ENCODE results near the gene HOXD9. TPM values are rescaled to one million over a fixed set of nuclear protein-coding genes. Genes with fewer than 3 reads are reported as not detected.

HOXD9 gene
- total and polyA plus RNA-seq, 2 donors (not counting 3 experiments of a cell fraction or from before 2014, with no cell fraction given), result 1.9 to 3.5 TPM

DNA sequence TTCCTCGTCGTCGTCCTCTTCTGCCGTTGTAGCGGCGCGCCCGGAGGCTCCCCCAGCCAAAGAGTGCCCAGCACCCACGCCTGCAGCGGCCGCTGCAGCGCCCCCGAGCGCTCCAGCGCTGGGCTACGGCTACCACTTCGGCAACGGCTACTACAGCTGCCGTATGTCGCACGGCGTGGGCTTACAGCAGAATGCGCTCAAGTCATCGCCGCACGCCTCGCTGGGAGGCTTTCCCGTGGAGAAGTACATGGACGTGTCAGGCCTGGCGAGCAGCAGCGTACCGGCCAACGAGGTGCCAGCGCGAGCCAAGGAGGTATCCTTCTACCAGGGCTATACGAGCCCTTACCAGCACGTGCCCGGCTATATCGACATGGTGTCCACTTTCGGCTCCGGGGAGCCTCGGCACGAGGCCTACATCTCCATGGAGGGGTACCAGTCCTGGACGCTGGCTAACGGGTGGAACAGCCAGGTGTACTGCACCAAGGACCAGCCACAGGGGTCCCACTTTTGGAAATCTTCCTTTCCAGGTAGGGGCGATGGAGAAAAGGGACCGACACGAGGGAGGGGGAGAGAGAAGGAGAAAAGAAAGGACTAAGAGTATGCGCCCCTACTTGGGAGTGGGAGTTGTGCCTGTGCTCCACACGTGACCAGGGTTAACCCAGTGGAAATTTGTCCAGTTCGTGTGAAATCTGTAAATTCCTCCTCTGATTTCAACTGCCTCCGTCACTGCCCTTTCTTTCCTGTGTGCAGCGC, 29.2 kb upstream of the HOXD9 start:
- H3K9ac ChIP-seq (replicated peaks; ENCODE audit: extremely low read depth, insufficient read depth, low read length), result no peak overlapping the region
- H4K20me1 ChIP-seq (replicated peaks; ENCODE audit: control insufficient read depth, extremely low read depth, insufficient read depth, low read length), result peaks cover 6% of the 10 kb centered on the region
- DNase-seq (ENCODE audit: low read depth, low spot score) (no peak), FAIRE-seq (no peak)
- H3K79me2 ChIP-seq (ENCODE audit: control insufficient read depth, insufficient read depth, low read length), result no peaks in the 10 kb centered on the region
- peaks cover 5% of the 10 kb centered on the region for H3K4me1 ChIP-seq (ENCODE audit: control insufficient read depth, extremely low read depth, insufficient read depth, low read length)
- no peaks in the 10 kb centered on the region for H3K9me1 ChIP-seq (replicated peaks; ENCODE audit: control insufficient read depth, extremely low read depth, insufficient read depth, low read length)
- H3K27me3 ChIP-seq (ENCODE audit: control insufficient read depth in 2 of 2, insufficient read depth in 2 of 2, low read length in 2 of 2), result peaks cover 87 to 97% of the 10 kb centered on the region in 2 experiments
- H3K9me3 ChIP-seq (replicated peaks; ENCODE audit: control insufficient read depth, insufficient read depth, low read length), result no peaks in the 10 kb centered on the region
- no TSS peak for BruUV-seq (replicated peaks)
- H3K27ac ChIP-seq (ENCODE audit: insufficient read depth, low read depth, low read length), result no peak overlapping the region
- H3K4me3 ChIP-seq (replicated peaks in 1 of 3; ENCODE audit: insufficient read depth in 1 of 3, low read depth in 1 of 3, low read length in 3 of 3), result no peak overlapping the region
- dilution Hi-C loops (cut with MboI; ENCODE audit: extremely low pct_ligation_motif_present, low sequenced_read_pairs) (no loop called here), intact Hi-C loops (cut with micrococcal nuclease) (no loop called here)
- ChIA-PET CTCF (interaction anchor here (1.0 to 6.0 kb wide), 8 partner anchors 8 to 842 kb away, joined by 3 to 113 read pairs (median 4); no protein-coding TSS in a partner anchor), POLR2A (no interaction called here)
- peak overlapping the region; percentile 32 for H2AFZ ChIP-seq (ENCODE audit: low read depth, low read length)
- TF ChIP-seq, protein P1, sequence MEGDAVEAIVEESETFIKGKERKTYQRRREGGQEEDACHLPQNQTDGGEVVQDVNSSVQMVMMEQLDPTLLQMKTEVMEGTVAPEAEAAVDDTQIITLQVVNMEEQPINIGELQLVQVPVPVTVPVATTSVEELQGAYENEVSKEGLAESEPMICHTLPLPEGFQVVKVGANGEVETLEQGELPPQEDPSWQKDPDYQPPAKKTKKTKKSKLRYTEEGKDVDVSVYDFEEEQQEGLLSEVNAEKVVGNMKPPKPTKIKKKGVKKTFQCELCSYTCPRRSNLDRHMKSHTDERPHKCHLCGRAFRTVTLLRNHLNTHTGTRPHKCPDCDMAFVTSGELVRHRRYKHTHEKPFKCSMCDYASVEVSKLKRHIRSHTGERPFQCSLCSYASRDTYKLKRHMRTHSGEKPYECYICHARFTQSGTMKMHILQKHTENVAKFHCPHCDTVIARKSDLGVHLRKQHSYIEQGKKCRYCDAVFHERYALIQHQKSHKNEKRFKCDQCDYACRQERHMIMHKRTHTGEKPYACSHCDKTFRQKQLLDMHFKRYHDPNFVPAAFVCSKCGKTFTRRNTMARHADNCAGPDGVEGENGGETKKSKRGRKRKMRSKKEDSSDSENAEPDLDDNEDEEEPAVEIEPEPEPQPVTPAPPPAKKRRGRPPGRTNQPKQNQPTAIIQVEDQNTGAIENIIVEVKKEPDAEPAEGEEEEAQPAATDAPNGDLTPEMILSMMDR (IDR thresholded peaks at IDR 0.05; ENCODE audit: extremely low read depth in 1 of 2, insufficient read depth in 1 of 2, low read depth in 1 of 2, low read length in 2 of 2), result peak in 1 of 2 donors; percentile 30
- TF ChIP-seq POLR2AphosphoS5 (IDR thresholded peaks at IDR 0.05; ENCODE audit: insufficient read depth, low read depth, low read length) (no peak), EZH2 (IDR thresholded peaks at IDR 0.05; ENCODE audit: borderline replicate concordance, low read depth, low read length, severe bottlenecking) (peak; percentile 99), JUN (IDR thresholded peaks at IDR 0.05; ENCODE audit: borderline replicate concordance, insufficient read depth, insufficient read length, low read depth) (no peak), FOS (IDR thresholded peaks at IDR 0.05; ENCODE audit: borderline replicate concordance, insufficient read depth, low read length) (no peak), MYC (IDR thresholded peaks at IDR 0.05; ENCODE audit: low read depth, low read length) (no peak), GATA2 (IDR thresholded peaks at IDR 0.05; ENCODE audit: insufficient read depth, insufficient read length, low read depth, low read length) (no peak), POLR2A (IDR thresholded peaks at IDR 0.05; ENCODE audit: low read depth, low read length) (no peak)
- TF ChIP-seq, protein P2, sequence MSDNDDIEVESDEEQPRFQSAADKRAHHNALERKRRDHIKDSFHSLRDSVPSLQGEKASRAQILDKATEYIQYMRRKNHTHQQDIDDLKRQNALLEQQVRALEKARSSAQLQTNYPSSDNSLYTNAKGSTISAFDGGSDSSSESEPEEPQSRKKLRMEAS (IDR thresholded peaks at IDR 0.05; ENCODE audit: insufficient read depth, insufficient read length), result no peak
- H3K36me3 ChIP-seq (ENCODE audit: control insufficient read depth in 2 of 2, extremely low read depth in 1 of 2, insufficient read depth in 2 of 2, low read length in 2 of 2), result no peaks in the 10 kb centered on the region
- H3K4me2 ChIP-seq (ENCODE audit: insufficient read depth, low read length), result no peak overlapping the region

Measured in endothelial cell of umbilical vein (primary cell).